AG04449 (cell line): ENCODE data around the gene SYNPO2L.
A peak's percentile ranks its signal among the peaks of the same experiment; 100 is the strongest.
"Not testable (repeated sequence)": the region's sequence is repeated elsewhere in the genome, so short reads cannot be mapped to it uniquely, and the experiment has no call there.

Experiments used
- CTCF ChIA-PET: fragments of 350-600 bp; formaldehyde crosslinking; extraction: SDS; loops from one replicate; lab custom pipeline; 2021; ENCODE audit warnings: antibody characterized with exemption; lab: Yijun Ruan, JAX
- POLR2A ChIA-PET: fragments of 400-600, 350-600 bp; formaldehyde crosslinking; extraction: SDS; loops from one replicate; lab custom pipeline; 2020; ENCODE audit warnings: antibody characterized with exemption, inconsistent platforms; lab: Yijun Ruan, JAX
- DNase-seq: peaks from one replicate; pipeline ENCODE4 v3.0.0-alpha.2; 2010; ENCODE audit warnings: low read depth, low spot score
- H3K4me3 ChIP-seq: 2 replicates; pipeline ENCODE4 v1.5.1; 2011; ENCODE audit warnings: low read depth, mild to moderate bottlenecking, control low read depth, low read length
- CTCF ChIP-seq: IDR thresholded peaks from one replicate; pipeline ENCODE4 v1.5.1; 2011; ENCODE audit warnings: mild to moderate bottlenecking, moderate library complexity, low read length, control low read depth, inconsistent platforms; ENCODE audit not compliant: insufficient read depth; ENCODE audit errors: missing control alignments

The SYNPO2L gene

GRCh38 chr10:73662705-73663104, 6.9 kb upstream of the SYNPO2L start:
- H3K4me3 ChIP-seq, POLR2A ChIA-PET, DNase-seq, CTCF ChIA-PET: not testable (repeated sequence)

DNA sequence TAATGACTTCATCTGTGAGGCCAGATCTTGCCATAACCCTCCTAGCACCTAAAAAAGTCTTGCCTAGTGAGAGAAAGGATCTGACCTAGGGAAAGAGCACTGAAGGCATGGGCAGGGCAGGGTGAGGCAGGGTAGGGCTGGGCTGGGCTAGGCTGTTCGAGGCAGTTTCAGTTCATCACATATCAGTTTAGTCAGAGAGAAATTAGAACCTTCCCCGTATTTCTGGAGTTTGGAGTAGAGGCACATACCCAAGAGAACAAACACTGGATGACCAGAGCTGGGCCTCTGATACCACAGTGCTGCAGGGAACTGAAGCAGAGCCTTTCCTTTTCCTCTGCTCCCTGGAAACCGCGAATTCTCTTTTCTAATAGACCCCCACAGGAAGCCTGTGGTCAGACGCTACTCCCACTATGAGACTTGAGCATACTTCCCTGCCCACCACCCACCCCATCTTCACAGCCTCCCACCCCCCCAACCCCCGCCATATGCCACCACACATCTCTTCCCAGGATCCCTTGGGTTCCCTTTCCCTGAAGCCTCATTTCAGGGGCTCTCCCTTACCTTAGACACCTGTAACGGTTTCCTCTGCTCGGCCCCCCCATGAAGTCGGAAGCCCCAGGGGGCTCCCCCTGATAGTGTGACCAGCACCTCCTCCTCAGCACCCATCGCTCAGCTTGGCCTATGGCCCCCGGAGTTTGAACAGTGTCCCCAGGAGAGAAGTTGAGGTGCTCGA, 406 bp downstream of the SYNPO2L start:
- no peak for DNase-seq
- H3K4me3 ChIP-seq, result no peak overlapping the region
- TF ChIP-seq CTCF, result no peak
- CTCF ChIA-PET, result no interaction called here
- POLR2A ChIA-PET, result no interaction called here

DNA sequence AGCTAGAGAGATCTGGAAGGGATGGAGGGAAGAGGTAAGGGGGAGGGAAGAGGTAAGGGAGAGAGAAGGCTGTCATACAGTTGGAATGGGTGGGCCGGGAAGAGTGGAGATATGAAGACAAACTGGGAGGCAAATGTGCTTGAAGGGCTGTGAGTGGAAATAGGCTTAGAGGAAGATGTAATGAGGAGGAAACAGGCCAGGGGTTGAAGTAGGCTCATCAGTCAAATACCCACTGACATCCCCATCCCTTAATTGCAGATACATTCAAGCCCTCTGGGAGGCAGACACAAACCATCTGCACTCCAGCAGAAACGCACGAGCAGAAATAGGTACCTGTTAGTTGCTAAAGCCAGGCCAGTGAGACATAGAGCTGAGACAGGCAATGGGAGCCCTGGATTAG, 2.1 kb downstream of the SYNPO2L start:
- ChIA-PET CTCF (interaction anchor here (1.0 to 1.5 kb wide), 2 partner anchors 10 to 226 kb away, joined by 5 read pairs; no protein-coding TSS in a partner anchor), POLR2A (no interaction called here)
- TF ChIP-seq CTCF, result peak; percentile 24
- DNase-seq, result no peak
- H3K4me3 ChIP-seq, result no peak overlapping the region

GRCh38 chr10:73653195-73653594, 2.6 kb downstream of the SYNPO2L start:
- TF ChIP-seq CTCF, result no peak
- ChIA-PET POLR2A (no interaction called here), CTCF (interaction anchor here (1.0 to 1.5 kb wide), 2 partner anchors 9 to 226 kb away, joined by 5 read pairs; no protein-coding TSS in a partner anchor)
- H3K4me3 ChIP-seq, result no peak overlapping the region
- no peak for DNase-seq

- peak; percentile 67 for DNase-seq
- CTCF ChIA-PET, result interaction anchor here (30.3 kb wide), 1 partner anchor 122 kb away, joined by 560 read pairs; no protein-coding TSS in a partner anchor
- H3K4me3 ChIP-seq, result no peak overlapping the region
- POLR2A ChIA-PET, result interaction anchor here (1.6 kb wide), 1 partner anchor 155 kb away, joined by 5 read pairs; the partner anchor contains the start of gene PPP3CB
- TF ChIP-seq CTCF, result no peak
These were observed 5.1 kb downstream of the SYNPO2L start for GRCh38 chr10:73650537-73651331.

GRCh38 chr10:73649876-73650536, 5.8 kb downstream of the SYNPO2L start:
- no peak overlapping the region for H3K4me3 ChIP-seq
- no peak for DNase-seq
- ChIA-PET CTCF (interaction anchor here (30.3 kb wide), 1 partner anchor 121 kb away, joined by 560 read pairs; no protein-coding TSS in a partner anchor), POLR2A (interaction anchor here (1.6 kb wide), 1 partner anchor 154 kb away, joined by 5 read pairs; the partner anchor contains the start of gene PPP3CB)
- no peak for TF ChIP-seq CTCF
